Ishikawa (cell line): ENCODE data around the gene RSL1D1.

Experiments
- CEBPB ChIP-seq: IDR thresholded peaks from 2 replicates; pipeline ENCODE4 v1.6.1; 2012
- CREB1 ChIP-seq: IDR thresholded peaks from 2 replicates; pipeline ENCODE4 v1.6.1; 2012; ENCODE audit warnings: low read depth
- EGR1 ChIP-seq: IDR thresholded peaks from 2 replicates; pipeline ENCODE4 v1.6.1; 2012
- EP300 ChIP-seq: IDR thresholded peaks from 2 replicates; pipeline ENCODE4 v1.6.1; 2012; ENCODE audit warnings: borderline replicate concordance
- FOXM1 ChIP-seq: IDR thresholded peaks from 2 replicates; pipeline ENCODE4 v1.6.1; 2012; ENCODE audit warnings: low read depth, borderline replicate concordance
- NFIC ChIP-seq: IDR thresholded peaks from 2 replicates; pipeline ENCODE4 v1.6.1; 2012
- RAD21 ChIP-seq: IDR thresholded peaks from 2 replicates; pipeline ENCODE4 v1.6.1; 2012; ENCODE audit warnings: low read depth
- TAF1 ChIP-seq: IDR thresholded peaks from 2 replicates; pipeline ENCODE4 v1.6.1; 2012; ENCODE audit warnings: low read depth, mild to moderate bottlenecking
- TCF12 ChIP-seq: IDR thresholded peaks from 2 replicates; pipeline ENCODE4 v1.6.1; 2012; ENCODE audit warnings: low read depth
- TEAD4 ChIP-seq: IDR thresholded peaks from 2 replicates; pipeline ENCODE4 v1.6.1; 2012
- YY1 ChIP-seq: IDR thresholded peaks from 2 replicates; pipeline ENCODE4 v1.6.1; 2012; ENCODE audit warnings: low read depth
- ZBTB7A ChIP-seq: IDR thresholded peaks from 2 replicates; pipeline ENCODE4 v1.6.1; 2012; ENCODE audit warnings: low read depth
- TF ChIP-seq, protein P1 (sequence below): IDR thresholded peaks from 2 replicates; pipeline ENCODE4 v1.6.1; 2012
- TF ChIP-seq, protein P2 (sequence below): IDR thresholded peaks from 2 replicates; pipeline ENCODE4 v1.6.1; 2012; ENCODE audit warnings: low read depth, mild to moderate bottlenecking
- TF ChIP-seq, protein P3 (sequence below): IDR thresholded peaks from 2 replicates; pipeline ENCODE4 v1.6.1; 2012

The RSL1D1 gene

DNA sequence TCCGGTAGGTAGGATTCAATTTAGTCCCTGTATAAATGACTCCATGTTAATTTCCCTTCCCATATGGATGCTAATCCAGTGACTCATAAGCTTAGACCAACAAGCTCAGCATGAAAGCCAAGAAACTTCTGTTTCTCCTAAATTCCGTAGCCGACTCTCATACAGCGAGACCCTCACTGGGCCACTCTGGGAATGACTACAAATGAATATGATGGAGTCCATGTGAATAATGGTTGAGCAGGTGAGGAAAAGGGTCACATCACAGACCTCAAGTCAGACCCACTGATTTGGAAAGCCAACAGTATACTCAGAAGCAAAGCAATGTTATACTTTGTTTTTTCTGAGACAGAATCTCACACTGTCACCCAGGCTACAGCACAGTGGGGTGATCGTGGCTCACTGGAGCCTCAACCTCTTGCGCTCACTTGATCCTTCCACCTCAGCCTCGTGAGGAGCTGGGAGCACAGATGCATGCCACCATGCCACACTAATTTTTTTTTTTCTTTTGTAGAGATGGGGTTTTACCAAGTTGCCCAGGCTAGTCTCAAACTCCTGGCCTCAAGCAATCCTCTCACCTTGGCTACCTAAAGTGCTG, 14.6 kb downstream of the RSL1D1 start:
- no peak for TF ChIP-seq TCF12
- TF ChIP-seq EGR1 = no peak
- no peak for TF ChIP-seq NFIC
- TF ChIP-seq EP300 = no peak
- TF ChIP-seq, protein P1, sequence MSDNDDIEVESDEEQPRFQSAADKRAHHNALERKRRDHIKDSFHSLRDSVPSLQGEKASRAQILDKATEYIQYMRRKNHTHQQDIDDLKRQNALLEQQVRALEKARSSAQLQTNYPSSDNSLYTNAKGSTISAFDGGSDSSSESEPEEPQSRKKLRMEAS = no peak
- TF ChIP-seq, protein P2, sequence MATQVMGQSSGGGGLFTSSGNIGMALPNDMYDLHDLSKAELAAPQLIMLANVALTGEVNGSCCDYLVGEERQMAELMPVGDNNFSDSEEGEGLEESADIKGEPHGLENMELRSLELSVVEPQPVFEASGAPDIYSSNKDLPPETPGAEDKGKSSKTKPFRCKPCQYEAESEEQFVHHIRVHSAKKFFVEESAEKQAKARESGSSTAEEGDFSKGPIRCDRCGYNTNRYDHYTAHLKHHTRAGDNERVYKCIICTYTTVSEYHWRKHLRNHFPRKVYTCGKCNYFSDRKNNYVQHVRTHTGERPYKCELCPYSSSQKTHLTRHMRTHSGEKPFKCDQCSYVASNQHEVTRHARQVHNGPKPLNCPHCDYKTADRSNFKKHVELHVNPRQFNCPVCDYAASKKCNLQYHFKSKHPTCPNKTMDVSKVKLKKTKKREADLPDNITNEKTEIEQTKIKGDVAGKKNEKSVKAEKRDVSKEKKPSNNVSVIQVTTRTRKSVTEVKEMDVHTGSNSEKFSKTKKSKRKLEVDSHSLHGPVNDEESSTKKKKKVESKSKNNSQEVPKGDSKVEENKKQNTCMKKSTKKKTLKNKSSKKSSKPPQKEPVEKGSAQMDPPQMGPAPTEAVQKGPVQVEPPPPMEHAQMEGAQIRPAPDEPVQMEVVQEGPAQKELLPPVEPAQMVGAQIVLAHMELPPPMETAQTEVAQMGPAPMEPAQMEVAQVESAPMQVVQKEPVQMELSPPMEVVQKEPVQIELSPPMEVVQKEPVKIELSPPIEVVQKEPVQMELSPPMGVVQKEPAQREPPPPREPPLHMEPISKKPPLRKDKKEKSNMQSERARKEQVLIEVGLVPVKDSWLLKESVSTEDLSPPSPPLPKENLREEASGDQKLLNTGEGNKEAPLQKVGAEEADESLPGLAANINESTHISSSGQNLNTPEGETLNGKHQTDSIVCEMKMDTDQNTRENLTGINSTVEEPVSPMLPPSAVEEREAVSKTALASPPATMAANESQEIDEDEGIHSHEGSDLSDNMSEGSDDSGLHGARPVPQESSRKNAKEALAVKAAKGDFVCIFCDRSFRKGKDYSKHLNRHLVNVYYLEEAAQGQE = no peak
- no peak for TF ChIP-seq ZBTB7A
- TF ChIP-seq RAD21 = no peak
- no peak for TF ChIP-seq TAF1
- no peak for TF ChIP-seq CEBPB
- no peak for TF ChIP-seq TEAD4

DNA sequence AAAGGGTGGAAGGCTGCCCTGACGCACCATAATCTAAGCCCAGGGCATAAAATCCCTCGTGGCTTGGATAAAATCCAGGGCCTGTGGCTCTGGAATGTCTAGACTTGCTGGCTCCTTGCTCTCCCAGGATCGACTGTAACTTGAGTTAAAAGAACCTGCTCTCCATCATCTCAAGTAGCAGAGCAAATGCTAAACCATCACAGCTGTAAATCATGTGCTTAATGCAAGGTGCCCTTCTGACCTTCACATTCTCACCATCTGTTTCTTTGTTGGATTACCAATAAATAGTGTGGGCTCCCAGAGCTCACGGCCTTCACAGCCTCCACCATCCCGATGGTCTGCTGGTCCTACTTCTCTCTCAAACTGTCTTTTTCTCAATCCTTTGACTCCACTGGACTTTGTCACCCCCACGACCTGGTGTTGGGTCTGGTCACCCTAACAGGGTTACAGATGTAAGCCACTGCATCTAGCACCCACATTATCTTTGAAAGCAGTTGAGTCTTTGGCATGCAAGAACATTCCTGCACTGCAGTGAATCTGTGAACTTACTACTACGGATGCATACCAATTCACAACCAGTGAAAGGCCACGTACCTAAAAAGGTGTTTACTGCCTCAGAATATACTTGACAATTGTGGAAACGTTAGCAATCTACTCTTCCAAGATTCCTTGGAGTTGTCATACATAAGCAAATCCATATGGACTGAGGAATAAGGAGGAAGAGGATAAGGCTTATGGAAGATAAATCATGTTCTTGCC, 15.3 kb downstream of the RSL1D1 start:
- TF ChIP-seq TEAD4 = no peak
- no peak for TF ChIP-seq TCF12
- TF ChIP-seq EGR1 = no peak
- TF ChIP-seq EP300 = no peak
- no peak for TF ChIP-seq CREB1
- TF ChIP-seq, protein P1 = no peak
- TF ChIP-seq CEBPB = no peak
- no peak for TF ChIP-seq RAD21
- no peak for TF ChIP-seq TAF1
- no peak for TF ChIP-seq YY1
- no peak for TF ChIP-seq NFIC
- no peak for TF ChIP-seq ZBTB7A
- TF ChIP-seq, protein P3, sequence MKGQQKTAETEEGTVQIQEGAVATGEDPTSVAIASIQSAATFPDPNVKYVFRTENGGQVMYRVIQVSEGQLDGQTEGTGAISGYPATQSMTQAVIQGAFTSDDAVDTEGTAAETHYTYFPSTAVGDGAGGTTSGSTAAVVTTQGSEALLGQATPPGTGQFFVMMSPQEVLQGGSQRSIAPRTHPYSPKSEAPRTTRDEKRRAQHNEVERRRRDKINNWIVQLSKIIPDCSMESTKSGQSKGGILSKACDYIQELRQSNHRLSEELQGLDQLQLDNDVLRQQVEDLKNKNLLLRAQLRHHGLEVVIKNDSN = no peak
- TF ChIP-seq FOXM1 = no peak
- TF ChIP-seq, protein P2 = no peak

DNA sequence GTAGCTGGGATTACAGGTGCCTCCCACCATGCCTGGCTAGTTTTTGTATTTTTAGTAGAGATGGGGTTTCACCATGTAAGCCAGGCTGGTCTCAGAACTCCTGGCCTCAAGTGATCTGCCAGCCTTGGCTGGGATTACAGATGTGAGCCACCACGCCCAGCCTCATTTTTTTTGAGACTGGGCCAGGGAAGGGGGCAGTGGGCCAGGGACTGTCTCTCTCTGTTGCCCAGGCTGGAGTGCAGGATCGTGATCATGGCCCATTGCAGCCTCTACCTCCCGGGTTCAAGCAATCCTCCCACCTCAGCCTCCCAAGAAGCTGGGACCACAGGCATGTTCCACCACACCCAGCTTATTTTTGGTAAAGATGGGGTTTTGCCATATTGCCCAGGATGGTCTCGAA, 16.0 kb downstream of the RSL1D1 start:
- TF ChIP-seq, protein P1 = no peak
- TF ChIP-seq, protein P3 = no peak
- TF ChIP-seq EP300 (no peak), TEAD4 (no peak), EGR1 (no peak), CEBPB (no peak), TAF1 (no peak), CREB1 (no peak), YY1 (no peak), RAD21 (no peak), TCF12 (no peak), NFIC (no peak), ZBTB7A (no peak), FOXM1 (no peak)
- TF ChIP-seq, protein P2 = no peak
